ENCODE measurements around the gene PROSER3.
A peak's percentile ranks its signal among the peaks of the same experiment; 100 is the strongest.

Gene PROSER3

GRCh38 chr19:35775046-35775297 lies 17.0 kb downstream of the PROSER3 start:
- WGBS, 2 experiments (ENCODE audit: insufficient coverage in 2 of 2), result 30% methylated on average over 9 of the region's 9 CpGs
- Histone ChIP-seq H3K4me3 (ENCODE audit: extremely low read depth, insufficient read depth, low read length, poor library complexity, severe bottlenecking) (peak overlapping the region; percentile 60), H3K9me3 (ENCODE audit: control insufficient read depth, low read length) (no peaks in the 10 kb centered on the region), H3K27ac (ENCODE audit: low read depth, low read length, severe bottlenecking) (no peak overlapping the region), H3K36me3 (ENCODE audit: control insufficient read depth, insufficient read depth, low read length) (peaks cover 11% of the 10 kb centered on the region), H3K4me1 (ENCODE audit: control insufficient read depth, insufficient read depth, low read length, poor library complexity, severe bottlenecking) (peaks cover 20% of the 10 kb centered on the region)

GRCh38 chr19:35775298-35776101 lies 17.5 kb downstream of the PROSER3 start, which contains the start of gene ARHGAP33:
ARHGAP33 (plus strand) TSS chr19:35775564; CDS start chr19:35775659, 95 bp downstream.
- H3K4me3 ChIP-seq (ENCODE audit: extremely low read depth, insufficient read depth, low read length, poor library complexity, severe bottlenecking), result peak within 1 kb of the TSS; percentile 60
- 0 to 1% methylated on average over 44 to 54 of the region's 82 CpGs for WGBS, 2 experiments (ENCODE audit: insufficient coverage in 2 of 2)
- H3K9me3 ChIP-seq (ENCODE audit: control insufficient read depth, low read length), result no peaks in the 10 kb centered on the region
- peaks cover 20% of the 10 kb centered on the region for H3K4me1 ChIP-seq (ENCODE audit: control insufficient read depth, insufficient read depth, low read length, poor library complexity, severe bottlenecking)
- H3K27ac ChIP-seq (ENCODE audit: low read depth, low read length, severe bottlenecking), result no peak within 1 kb of the TSS
- peaks cover 14% of the 10 kb centered on the region for H3K36me3 ChIP-seq (ENCODE audit: control insufficient read depth, insufficient read depth, low read length)

GRCh38 chr19:35776102-35776788 lies 18.3 kb downstream of the PROSER3 start:
- Histone ChIP-seq H3K9me3 (ENCODE audit: control insufficient read depth, low read length) (no peaks in the 10 kb centered on the region), H3K36me3 (ENCODE audit: control insufficient read depth, insufficient read depth, low read length) (peaks cover 16% of the 10 kb centered on the region), H3K4me3 (ENCODE audit: extremely low read depth, insufficient read depth, low read length, poor library complexity, severe bottlenecking) (peak overlapping the region; percentile 60), H3K27ac (ENCODE audit: low read depth, low read length, severe bottlenecking) (no peak overlapping the region), H3K4me1 (ENCODE audit: control insufficient read depth, insufficient read depth, low read length, poor library complexity, severe bottlenecking) (peaks cover 20% of the 10 kb centered on the region)
- WGBS, 2 experiments (ENCODE audit: insufficient coverage in 2 of 2), result 57 to 69% methylated on average over 5 to 12 of the region's 13 CpGs

DNA sequence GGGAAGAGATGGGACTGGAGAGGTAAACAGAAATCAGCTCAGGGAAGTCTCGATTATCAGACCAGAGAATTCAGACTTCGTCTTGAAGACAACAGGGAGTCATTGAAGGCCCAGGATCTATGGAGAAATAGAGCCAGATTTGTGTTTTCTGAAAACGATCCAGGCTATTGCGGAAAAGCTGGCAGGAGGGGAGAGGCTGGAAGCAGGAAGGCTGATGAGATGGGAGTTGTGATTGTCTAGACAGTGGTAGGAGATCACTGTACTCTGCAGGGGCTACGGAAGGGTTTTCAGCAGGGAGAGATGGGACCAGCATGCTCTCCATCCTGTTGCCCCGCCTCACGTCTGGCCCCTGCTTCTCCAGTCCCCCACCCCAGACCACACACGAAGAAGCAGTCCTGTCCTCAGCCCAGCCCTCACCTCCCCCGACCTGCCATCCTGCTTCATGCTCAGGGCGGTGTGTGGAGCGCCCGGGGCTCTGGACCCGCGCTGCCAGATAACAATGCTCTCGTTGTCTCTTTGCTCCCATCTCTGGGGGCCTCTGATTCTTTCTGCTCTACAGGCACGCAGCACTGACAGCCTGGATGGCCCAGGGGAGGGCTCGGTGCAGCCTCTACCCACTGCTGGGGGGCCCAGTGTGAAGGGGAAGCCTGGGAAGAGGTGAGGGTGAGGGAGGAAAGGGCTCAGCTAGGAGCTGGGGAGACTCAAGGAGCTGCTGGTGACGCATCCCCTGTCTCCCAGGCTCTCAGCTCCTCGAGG lies 19.3 kb downstream of the PROSER3 start:
- 31 to 32% methylated on average over 18 to 19 of the region's 19 CpGs for WGBS, 2 experiments (ENCODE audit: insufficient coverage in 2 of 2)
- peaks cover 18% of the 10 kb centered on the region for H3K36me3 ChIP-seq (ENCODE audit: control insufficient read depth, insufficient read depth, low read length)

GRCh38 chr19:35777961-35778360 lies 20.0 kb downstream of the PROSER3 start:
- Histone ChIP-seq H3K36me3 (ENCODE audit: control insufficient read depth, insufficient read depth, low read length) (peaks cover 23% of the 10 kb centered on the region), H3K4me3 (ENCODE audit: extremely low read depth, insufficient read depth, low read length, poor library complexity, severe bottlenecking) (no peak overlapping the region), H3K27ac (ENCODE audit: low read depth, low read length, severe bottlenecking) (no peak overlapping the region), H3K4me1 (ENCODE audit: control insufficient read depth, insufficient read depth, low read length, poor library complexity, severe bottlenecking) (peaks cover 20% of the 10 kb centered on the region), H3K9me3 (ENCODE audit: control insufficient read depth, low read length) (no peaks in the 10 kb centered on the region)
- 91 to 98% methylated on average over 7 of the region's 7 CpGs for WGBS, 2 experiments (ENCODE audit: insufficient coverage in 2 of 2)

More for the DNA sequence above, 19.3 kb downstream of the PROSER3 start:
- Histone ChIP-seq H3K9me3 (ENCODE audit: control insufficient read depth, low read length) (no peaks in the 10 kb centered on the region), H3K27ac (ENCODE audit: low read depth, low read length, severe bottlenecking) (no peak overlapping the region), H3K4me1 (ENCODE audit: control insufficient read depth, insufficient read depth, low read length, poor library complexity, severe bottlenecking) (peaks cover 20% of the 10 kb centered on the region), H3K4me3 (ENCODE audit: extremely low read depth, insufficient read depth, low read length, poor library complexity, severe bottlenecking) (no peak overlapping the region)

GRCh38 chr19:35779033-35779432 lies 21.1 kb downstream of the PROSER3 start:
- no peaks in the 10 kb centered on the region for H3K9me3 ChIP-seq (ENCODE audit: control insufficient read depth, low read length)
- 92 to 95% methylated on average over 8 of the region's 8 CpGs for WGBS, 2 experiments (ENCODE audit: insufficient coverage in 2 of 2)
- no peak overlapping the region for H3K4me3 ChIP-seq (ENCODE audit: extremely low read depth, insufficient read depth, low read length, poor library complexity, severe bottlenecking)
- H3K36me3 ChIP-seq (ENCODE audit: control insufficient read depth, insufficient read depth, low read length), result peaks cover 23% of the 10 kb centered on the region
- H3K4me1 ChIP-seq (ENCODE audit: control insufficient read depth, insufficient read depth, low read length, poor library complexity, severe bottlenecking), result peaks cover 24% of the 10 kb centered on the region
- H3K27ac ChIP-seq (ENCODE audit: low read depth, low read length, severe bottlenecking), result no peak overlapping the region

- H3K36me3 ChIP-seq (ENCODE audit: control insufficient read depth, insufficient read depth, low read length), result peaks cover 23% of the 10 kb centered on the region
- peaks cover 24% of the 10 kb centered on the region for H3K4me1 ChIP-seq (ENCODE audit: control insufficient read depth, insufficient read depth, low read length, poor library complexity, severe bottlenecking)
- WGBS, 2 experiments (ENCODE audit: insufficient coverage in 2 of 2), result 90 to 92% methylated on average over 12 to 15 of the region's 16 CpGs
- no peak overlapping the region for H3K27ac ChIP-seq (ENCODE audit: low read depth, low read length, severe bottlenecking)
- H3K4me3 ChIP-seq (ENCODE audit: extremely low read depth, insufficient read depth, low read length, poor library complexity, severe bottlenecking), result no peak overlapping the region
- no peaks in the 10 kb centered on the region for H3K9me3 ChIP-seq (ENCODE audit: control insufficient read depth, low read length)
Observed at GRCh38 chr19:35780058-35780457, 22.1 kb downstream of the PROSER3 start.

DNA sequence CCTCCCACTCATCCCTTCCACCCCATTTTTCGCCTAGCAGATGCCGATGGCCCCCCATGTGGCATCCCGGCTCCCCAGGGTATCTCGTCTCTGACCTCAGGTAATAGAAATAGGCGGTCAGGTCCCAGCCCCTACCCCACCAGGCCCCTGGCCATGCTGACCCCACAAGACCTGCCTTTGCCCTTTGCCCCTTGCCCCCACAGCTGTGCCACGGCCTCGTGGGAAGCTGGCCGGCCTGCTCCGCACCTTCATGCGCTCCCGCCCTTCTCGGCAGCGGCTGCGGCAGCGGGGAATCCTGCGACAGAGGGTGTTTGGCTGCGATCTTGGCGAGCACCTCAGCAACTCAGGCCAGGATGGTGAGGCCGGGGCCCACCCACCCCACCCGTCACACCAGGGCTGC lies 22.7 kb downstream of the PROSER3 start:
- no peak overlapping the region for H3K27ac ChIP-seq (ENCODE audit: low read depth, low read length, severe bottlenecking)
- no peak overlapping the region for H3K4me3 ChIP-seq (ENCODE audit: extremely low read depth, insufficient read depth, low read length, poor library complexity, severe bottlenecking)
- peaks cover 26% of the 10 kb centered on the region for H3K36me3 ChIP-seq (ENCODE audit: control insufficient read depth, insufficient read depth, low read length)
- 95 to 98% methylated on average over 16 to 20 of the region's 20 CpGs for WGBS, 2 experiments (ENCODE audit: insufficient coverage in 2 of 2)
- H3K4me1 ChIP-seq (ENCODE audit: control insufficient read depth, insufficient read depth, low read length, poor library complexity, severe bottlenecking), result peaks cover 24% of the 10 kb centered on the region
- no peaks in the 10 kb centered on the region for H3K9me3 ChIP-seq (ENCODE audit: control insufficient read depth, low read length)

DNA sequence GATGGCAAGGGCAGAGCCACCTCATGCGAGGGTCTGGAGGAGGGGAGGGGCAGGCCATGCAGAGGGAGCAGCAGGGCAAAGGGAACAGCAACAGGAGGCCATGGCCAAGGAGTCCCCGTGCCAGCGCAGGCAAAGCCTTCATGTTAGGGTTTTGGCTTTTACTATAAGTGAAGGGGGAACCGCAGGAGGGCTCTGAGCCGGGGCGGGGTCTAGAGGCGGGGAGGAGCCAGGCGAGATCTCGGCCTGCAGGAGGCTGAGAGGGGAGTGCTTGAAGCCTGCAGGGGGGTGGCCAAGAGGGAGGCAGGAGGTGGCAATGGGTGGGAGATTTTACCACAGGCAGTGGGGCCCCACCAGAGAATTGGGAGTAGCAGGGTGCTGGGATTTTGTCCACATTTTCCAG lies 23.7 kb downstream of the PROSER3 start:
- no peak overlapping the region for H3K27ac ChIP-seq (ENCODE audit: low read depth, low read length, severe bottlenecking)
- no peak overlapping the region for H3K4me3 ChIP-seq (ENCODE audit: extremely low read depth, insufficient read depth, low read length, poor library complexity, severe bottlenecking)
- peaks cover 15% of the 10 kb centered on the region for H3K4me1 ChIP-seq (ENCODE audit: control insufficient read depth, insufficient read depth, low read length, poor library complexity, severe bottlenecking)
- 54% methylated on average over 5 to 6 of the region's 9 CpGs for WGBS, 2 experiments (ENCODE audit: insufficient coverage in 2 of 2)
- H3K9me3 ChIP-seq (ENCODE audit: control insufficient read depth, low read length), result no peaks in the 10 kb centered on the region
- H3K36me3 ChIP-seq (ENCODE audit: control insufficient read depth, insufficient read depth, low read length), result peaks cover 31% of the 10 kb centered on the region

GRCh38 chr19:35782589-35782988 lies 24.6 kb downstream of the PROSER3 start:
- Histone ChIP-seq H3K36me3 (ENCODE audit: control insufficient read depth, insufficient read depth, low read length) (peaks cover 31% of the 10 kb centered on the region), H3K4me3 (ENCODE audit: extremely low read depth, insufficient read depth, low read length, poor library complexity, severe bottlenecking) (no peak overlapping the region), H3K9me3 (ENCODE audit: control insufficient read depth, low read length) (no peaks in the 10 kb centered on the region), H3K4me1 (ENCODE audit: control insufficient read depth, insufficient read depth, low read length, poor library complexity, severe bottlenecking) (peaks cover 6% of the 10 kb centered on the region), H3K27ac (ENCODE audit: low read depth, low read length, severe bottlenecking) (no peak overlapping the region)
- WGBS, 2 experiments (ENCODE audit: insufficient coverage in 2 of 2), result 90 to 100% methylated on average over 7 to 9 of the region's 12 CpGs
